ENCODE results near the gene TBC1D22B.

The TBC1D22B gene

DNA sequence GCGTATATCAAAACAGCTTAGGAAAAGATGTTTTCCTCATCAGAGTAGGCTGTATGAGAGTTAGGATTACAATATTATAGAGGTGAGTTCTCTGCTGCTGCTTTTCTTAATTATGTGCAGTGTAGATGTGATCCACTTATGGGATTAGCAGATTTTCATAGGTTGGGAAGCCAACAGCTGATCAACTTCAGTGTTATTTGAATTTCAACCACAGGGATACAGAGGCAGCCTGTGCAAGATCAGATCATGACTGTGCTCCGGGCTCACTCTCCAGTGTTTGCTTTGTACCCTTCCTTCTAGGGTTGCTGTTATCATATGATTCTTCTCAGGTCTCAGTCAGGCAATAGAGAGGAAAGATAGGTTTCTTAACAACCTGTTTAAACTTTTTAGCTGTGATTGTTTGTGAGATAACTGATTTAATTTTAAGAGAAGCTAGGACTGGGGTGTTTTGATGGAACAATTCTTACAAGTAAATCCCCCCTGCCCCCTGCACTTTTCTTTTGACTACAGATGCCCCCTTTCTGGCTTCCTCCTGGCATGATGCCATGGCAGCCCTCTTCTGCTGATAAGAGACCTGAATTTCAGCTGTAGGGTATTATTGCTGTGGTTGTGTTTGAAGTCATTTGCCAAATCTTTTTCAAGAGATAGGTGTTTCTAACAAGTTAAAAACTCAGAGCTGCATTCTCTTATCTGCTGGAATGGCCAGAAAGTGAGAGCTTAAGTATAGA is 104.7 kb downstream of the TBC1D22B start:
- no peak for DNase-seq

DNA sequence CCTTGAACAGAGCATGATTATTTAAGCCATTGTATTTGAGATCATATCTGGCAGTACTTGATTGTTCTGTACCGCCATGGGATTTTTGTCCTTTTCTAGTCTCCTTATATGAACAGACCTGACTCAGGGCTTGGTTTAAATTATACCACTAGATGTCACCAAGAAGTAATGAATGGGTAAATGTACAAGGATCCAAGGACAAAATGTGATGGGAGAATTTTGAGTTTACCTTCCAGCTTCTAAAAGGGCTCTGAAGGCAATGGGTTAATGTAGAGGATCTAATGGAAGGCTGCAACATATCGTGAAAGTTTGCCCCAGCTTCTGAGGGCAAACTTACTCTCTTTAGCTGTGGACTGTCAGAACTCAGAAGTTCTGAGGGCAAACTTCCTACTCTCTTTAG is 108.2 kb downstream of the TBC1D22B start:
- no peak for DNase-seq

DNA sequence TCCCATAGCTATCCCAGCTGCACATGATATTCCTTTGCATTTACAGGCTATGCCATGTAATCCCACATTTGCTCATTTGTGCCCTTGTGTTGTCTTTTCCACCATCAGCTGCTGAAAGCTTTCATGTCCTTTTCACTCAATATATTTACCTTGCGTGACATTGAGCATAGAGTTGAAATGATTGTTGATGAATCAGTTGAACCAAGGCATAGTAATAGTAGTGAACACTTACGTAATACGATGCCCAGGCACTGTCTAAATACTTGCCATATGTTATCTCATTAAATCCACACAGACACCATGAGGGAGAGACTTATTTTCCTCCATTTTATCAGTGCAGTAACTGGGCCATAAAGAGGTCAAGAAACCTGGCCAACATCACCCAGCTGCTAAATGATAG is 109.3 kb downstream of the TBC1D22B start:
- DNase-seq: no peak

DNA sequence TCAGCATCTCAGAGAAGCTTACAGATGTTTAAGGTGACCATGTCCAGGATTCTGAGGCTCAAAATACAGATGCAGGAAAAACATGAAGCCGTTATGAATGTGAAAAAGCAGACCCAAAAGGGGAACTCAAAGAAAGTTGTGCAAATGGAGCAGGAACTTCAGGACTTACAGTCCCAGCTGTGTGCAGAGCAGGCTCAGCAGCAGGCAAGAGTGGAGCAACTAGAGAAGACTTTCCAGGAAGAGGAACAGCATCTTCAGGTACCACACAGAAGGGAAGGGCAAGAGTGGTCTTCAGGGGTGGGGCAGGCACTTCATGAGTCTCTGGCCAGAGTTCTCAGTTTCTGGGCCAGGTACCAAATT is 111.4 kb downstream of the TBC1D22B start:
- DNase-seq: no peak

DNA sequence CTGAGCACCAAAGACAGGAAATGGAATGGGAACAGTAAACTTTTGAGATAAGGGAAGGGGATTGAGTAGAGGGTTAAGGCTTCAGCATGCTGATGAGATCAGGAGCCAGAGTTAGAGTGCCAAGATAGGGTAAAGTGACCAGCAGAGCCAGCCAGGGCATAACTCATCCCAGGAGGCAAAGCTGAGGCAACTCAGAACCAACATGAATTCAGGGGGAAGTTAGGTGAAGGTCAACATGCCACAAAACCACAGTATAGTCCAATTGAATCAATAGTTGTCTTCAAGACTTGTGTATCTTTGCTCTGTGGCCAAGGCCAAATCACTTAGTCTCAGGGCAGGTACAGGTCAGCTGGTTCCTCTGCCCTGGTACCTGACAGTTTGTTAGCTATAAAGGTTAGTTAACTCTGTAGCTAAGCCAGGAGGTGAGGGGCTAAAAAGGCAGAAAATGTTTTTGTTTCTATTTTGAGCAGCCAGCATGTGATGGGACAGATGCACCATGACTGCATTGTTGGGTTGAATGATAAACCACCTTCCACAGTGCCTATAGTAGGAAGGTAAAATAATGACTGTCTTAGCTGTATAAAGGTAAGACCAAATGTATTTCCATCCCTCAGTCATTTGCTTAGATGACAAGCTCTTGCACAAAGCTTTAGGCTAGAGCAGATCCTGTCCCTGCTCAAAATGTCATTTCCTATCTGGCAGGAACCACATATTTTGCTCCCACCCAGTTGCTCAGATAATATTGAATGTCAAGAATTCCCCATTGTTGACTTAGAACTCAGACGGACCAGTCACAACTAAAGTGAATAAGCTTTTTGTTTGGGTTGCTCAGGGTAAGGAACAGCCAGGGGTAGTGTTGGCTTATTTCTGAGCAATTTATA is 112.0 kb downstream of the TBC1D22B start:
- no peak for DNase-seq

DNA sequence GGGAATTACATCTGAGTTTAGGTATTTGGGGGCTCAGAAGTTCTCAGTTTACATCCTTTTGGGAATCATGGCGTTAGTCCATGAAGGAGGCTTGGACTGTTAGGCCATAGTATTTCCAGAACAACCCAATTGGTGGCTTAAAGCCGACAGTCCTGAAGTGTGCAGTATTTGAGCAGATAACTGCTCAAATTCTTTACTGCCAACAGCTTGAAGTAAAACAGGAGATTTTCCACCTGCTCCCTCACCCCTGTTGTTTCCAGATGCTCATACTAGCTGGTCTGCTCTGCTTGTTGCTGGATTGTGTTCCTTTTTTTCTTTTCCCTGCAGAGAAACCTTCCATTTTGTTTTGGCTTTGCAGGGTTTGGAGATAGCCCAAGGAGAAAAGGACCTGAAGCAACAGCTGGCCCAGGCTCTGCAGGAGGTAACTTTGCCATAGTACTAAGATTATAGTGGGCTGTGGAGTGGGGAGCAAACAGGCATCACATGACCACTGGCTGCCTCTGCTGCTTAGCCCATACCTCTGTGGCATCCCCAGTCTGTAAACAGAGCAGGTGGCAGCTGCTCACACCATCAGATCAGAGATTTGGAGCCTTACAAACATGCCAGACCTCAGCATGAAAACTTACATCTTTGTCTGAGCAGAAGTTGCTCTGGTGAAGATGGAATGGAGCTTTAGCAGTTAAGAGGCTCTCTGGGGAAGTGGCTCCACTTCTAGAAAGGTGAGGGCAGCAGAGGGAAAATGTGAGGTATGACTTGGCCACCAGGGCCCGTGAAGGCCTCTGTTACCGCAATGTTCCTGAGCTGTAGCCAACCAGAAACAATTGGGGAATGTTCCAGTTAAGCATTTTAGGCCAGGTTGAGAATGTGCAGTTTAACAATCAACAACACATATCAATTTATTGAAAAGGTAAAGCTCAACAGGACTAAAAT is 113.8 kb downstream of the TBC1D22B start:
- no peak for DNase-seq

DNA sequence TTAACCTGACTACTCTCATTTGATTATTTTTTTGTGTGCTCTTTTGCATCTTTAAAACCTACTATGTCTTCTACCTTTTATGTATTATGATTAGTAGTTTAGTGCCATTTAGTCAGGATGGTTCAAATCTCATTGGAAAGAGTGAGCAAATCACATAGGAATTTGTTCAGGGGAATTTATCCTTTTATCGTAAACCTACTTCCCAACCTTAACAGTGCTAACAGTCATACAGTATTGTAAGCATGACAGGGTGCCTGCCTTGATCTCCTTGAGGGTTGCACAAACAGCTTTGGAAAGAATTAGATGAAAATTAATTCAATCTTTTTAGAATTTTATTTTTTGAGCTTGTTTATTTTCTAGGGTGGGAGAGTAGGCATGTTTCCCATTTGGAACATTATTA is 114.5 kb downstream of the TBC1D22B start:
- no peak for DNase-seq

DNA sequence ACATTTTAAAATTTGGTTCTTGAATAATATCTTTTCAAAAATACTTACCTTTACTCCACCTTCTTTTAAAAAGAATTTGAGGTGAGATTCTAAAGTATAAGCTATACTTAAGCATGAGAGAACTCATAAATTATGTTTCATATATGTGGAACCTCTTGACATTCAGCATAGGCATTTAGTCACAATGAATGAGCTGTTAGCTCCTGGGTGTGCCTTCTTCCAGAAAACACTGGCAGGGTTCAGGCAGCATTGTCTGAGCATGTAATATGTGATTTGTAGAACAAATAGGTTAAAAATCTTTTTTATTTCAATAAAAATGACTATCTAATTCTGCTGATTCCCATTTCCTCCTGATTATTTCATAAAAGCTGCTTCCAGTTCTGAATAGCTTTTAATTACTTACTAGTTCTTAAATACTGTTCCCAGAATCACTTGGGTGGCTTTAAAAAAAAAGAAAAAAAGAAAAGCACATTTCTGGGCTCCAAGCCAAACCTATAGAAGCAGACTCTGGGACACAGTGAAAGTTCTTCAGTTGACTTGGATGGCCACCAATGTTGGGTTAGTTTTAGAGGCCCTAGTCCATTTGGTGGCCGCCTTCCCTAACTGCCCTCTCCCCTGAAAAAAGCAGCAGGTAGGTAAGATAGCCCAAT is 116.4 kb downstream of the TBC1D22B start:
- no peak for DNase-seq

DNA sequence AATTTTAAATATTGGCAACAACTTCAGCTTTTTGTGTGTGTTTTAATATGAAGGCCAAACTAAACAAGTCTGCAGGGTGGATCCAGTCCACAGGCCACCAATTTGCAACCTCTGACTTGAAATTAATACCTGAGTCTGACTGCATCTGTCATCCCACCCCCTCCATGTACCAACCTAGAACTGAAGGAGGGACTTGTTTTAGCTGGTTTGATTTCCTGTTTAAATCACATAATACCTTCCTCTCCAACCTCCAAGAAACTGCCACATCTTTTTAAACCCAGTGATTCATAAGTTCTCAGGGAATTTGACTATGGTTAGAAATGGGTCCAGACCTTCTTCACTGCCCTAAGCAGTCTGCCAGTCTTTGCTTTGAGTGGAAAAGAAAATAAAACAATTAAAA is 117.8 kb downstream of the TBC1D22B start:
- no peak for DNase-seq

DNA sequence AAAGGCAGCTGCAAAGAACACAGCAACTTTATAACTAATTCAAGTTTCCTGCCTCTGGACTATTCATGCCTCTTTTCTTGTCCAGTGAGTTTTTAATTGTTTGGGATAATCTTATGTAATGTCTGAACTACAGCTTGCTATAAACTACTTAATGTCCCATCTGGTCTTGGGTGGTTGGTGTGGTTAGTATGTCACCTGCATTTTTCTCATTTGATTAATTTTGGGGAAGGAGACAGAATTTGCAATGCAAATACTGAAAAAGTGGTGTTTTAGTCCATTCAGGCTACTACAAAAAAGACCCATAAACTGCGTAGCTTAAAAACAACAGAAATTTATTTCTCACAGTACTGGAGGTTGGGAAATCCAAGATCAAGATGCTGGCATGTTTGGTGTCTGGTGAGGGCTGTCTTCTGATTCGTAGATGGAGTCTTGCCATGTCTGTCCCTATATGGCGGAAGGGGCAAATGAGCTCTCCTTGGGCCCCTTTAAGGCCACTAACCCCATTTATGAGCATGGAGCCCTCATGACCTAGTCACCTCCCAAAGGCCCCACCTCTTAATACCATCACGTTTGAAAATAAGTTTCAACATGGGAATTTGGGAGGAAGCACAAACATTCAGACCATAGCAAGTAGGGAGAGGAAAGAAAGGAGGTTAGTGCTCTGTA is 118.6 kb downstream of the TBC1D22B start:
- DNase-seq: no peak

DNA sequence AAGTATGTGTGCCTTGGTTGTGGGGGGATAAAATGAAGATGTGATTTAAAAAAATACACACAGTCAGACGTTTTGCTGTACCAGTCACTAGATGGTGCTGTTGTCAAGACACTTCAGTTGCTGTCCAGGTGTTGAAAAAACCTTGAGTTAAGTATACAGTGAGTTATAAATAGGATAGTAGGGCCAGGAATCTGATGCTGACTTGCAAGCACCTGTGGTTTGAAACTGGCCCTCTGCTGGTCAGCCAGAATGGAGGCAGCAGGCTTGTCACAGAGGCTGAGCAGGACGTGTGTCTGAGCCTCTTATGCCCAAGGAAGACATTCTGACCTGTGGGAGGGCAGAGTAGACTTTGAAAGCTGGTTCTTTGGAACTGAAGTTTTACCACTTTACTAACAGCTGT is 124.0 kb downstream of the TBC1D22B start:
- peak; percentile 52 for DNase-seq

Measured in NCI-H2081 treated with DMSO at 0.1 percent for 48 hours (cell line).